MM.1S (cell line): ENCODE data around the gene RBMS2.

Experiments used
- DNase-seq: peaks from one replicate; pipeline ENCODE4 v3.0.0-alpha.2; 2015
- H2AFZ ChIP-seq: fragments of 300-600 bp; sonication (generic); 2 replicates; pipeline ENCODE4 v1.6.0; 2016; ENCODE audit warnings: antibody characterized with exemption, low read length
- H3F3A ChIP-seq: fragments of 300-600 bp; sonication (generic); 2 replicates; pipeline ENCODE4 v1.6.1; 2016; ENCODE audit warnings: mild to moderate bottlenecking, antibody characterized with exemption, low read length, moderate library complexity, mixed read lengths; ENCODE audit not compliant: insufficient read depth
- H3K27ac ChIP-seq: fragments of 300-600 bp; sonication (generic); 2 replicates; pipeline ENCODE4 v1.5.1; 2016; ENCODE audit warnings: mild to moderate bottlenecking, low read length
- H3K27me3 ChIP-seq: fragments of 300-600 bp; sonication (generic); replicated peaks from 2 replicates; pipeline ENCODE4 v1.6.0; 2016; ENCODE audit warnings: low read length; ENCODE audit not compliant: insufficient read depth
- H3K36me3 ChIP-seq: fragments of 300-600 bp; sonication (generic); replicated peaks from 2 replicates; pipeline ENCODE4 v1.6.1; 2016; ENCODE audit warnings: mild to moderate bottlenecking, low read length, mixed read lengths; ENCODE audit not compliant: insufficient read depth
- H3K4me1 ChIP-seq: fragments of 300-600 bp; sonication (generic); 2 replicates; pipeline ENCODE4 v1.6.1; 2016; ENCODE audit warnings: low read length, mixed read lengths
- H3K4me2 ChIP-seq: fragments of 300-600 bp; sonication (generic); 2 replicates; pipeline ENCODE4 v1.6.0; 2016; ENCODE audit warnings: low read depth, low read length
- H3K4me3 ChIP-seq: fragments of 300-600 bp; sonication (generic); 2 replicates; pipeline ENCODE4 v1.5.1; 2016; ENCODE audit warnings: low read length, mixed read lengths
- H3K79me2 ChIP-seq: fragments of 300-600 bp; sonication (generic); 2 replicates; pipeline ENCODE4 v1.6.1; 2016; ENCODE audit warnings: mixed run types, low read length, mixed read lengths
- H3K9ac ChIP-seq: fragments of 300-600 bp; sonication (generic); 2 replicates; pipeline ENCODE4 v1.6.1; 2016; ENCODE audit warnings: low read length, mixed read lengths
- H3K9me2 ChIP-seq: fragments of 300-600 bp; sonication (generic); replicated peaks from 2 replicates; pipeline ENCODE4 v1.6.1; 2016; ENCODE audit warnings: mild to moderate bottlenecking, low read length, mixed read lengths; ENCODE audit not compliant: insufficient read depth
- H3K9me3 ChIP-seq: fragments of 300-600 bp; sonication (generic); replicated peaks from 2 replicates; pipeline ENCODE4 v1.6.1; 2016; ENCODE audit warnings: mild to moderate bottlenecking, low read length, mixed read lengths; ENCODE audit not compliant: insufficient read depth
- H4K20me1 ChIP-seq: fragments of 300-600 bp; sonication (generic); 2 replicates; pipeline ENCODE4 v1.6.1; 2016; ENCODE audit warnings: mild to moderate bottlenecking, low read length, moderate library complexity, mixed read lengths; ENCODE audit not compliant: insufficient read depth
- CTCF ChIP-seq: fragments of 300-600 bp; sonication (generic); IDR thresholded peaks from 2 replicates; pipeline ENCODE4 v1.5.1; 2016; ENCODE audit warnings: antibody characterized with exemption, low read length, mixed read lengths
- EZH2 ChIP-seq: fragments of 300-600 bp; sonication (generic); optimal IDR thresholded peaks from 2 replicates; pipeline ENCODE3; 2017; ENCODE audit warnings: low read depth, mild to moderate bottlenecking, antibody characterized with exemption, low read length, mixed read lengths
- EZH2phosphoT487 ChIP-seq: fragments of 300-600 bp; sonication (generic); IDR thresholded peaks from 2 replicates; pipeline ENCODE4 v1.6.1; 2018; ENCODE audit warnings: antibody characterized with exemption, low read length

Gene RBMS2

GRCh38 chr12:56616244-56616643, 94.6 kb downstream of the RBMS2 start:
- no peak for DNase-seq
- Histone ChIP-seq H3K36me3 (peaks cover 20% of the 10 kb centered on the region), H3K79me2 (peaks cover 77% of the 10 kb centered on the region), H3K4me2 (no peak overlapping the region), H3F3A (no peaks in the 10 kb centered on the region; the same call in 1 of the 2 replicates), H3K27ac (no peak overlapping the region), H3K4me1 (no peaks in the 10 kb centered on the region), H4K20me1 (peaks cover 17% of the 10 kb centered on the region), H3K9ac (no peak overlapping the region), H3K27me3 (no peaks in the 10 kb centered on the region), H3K9me2 (no peaks in the 10 kb centered on the region), H2AFZ (no peak overlapping the region), H3K4me3 (no peak overlapping the region), H3K9me3 (no peaks in the 10 kb centered on the region)
- TF ChIP-seq EZH2, result no peak
- no peak for TF ChIP-seq CTCF
- TF ChIP-seq EZH2phosphoT487, result no peak

- TF ChIP-seq CTCF (no peak), EZH2phosphoT487 (no peak), EZH2 (no peak)
- Histone ChIP-seq H3K4me3 (no peak overlapping the region), H3K27ac (no peak overlapping the region), H3K9ac (no peak overlapping the region), H3F3A (no peaks in the 10 kb centered on the region; the same call in 1 of the 2 replicates), H3K27me3 (no peaks in the 10 kb centered on the region), H4K20me1 (peaks cover 17% of the 10 kb centered on the region), H3K79me2 (peaks cover 84% of the 10 kb centered on the region), H3K9me2 (no peaks in the 10 kb centered on the region), H3K4me1 (no peaks in the 10 kb centered on the region), H3K9me3 (no peaks in the 10 kb centered on the region), H3K4me2 (no peak overlapping the region), H3K36me3 (peaks cover 14% of the 10 kb centered on the region), H2AFZ (no peak overlapping the region)
- no peak for DNase-seq
Observed at GRCh38 chr12:56616925-56617324, 95.3 kb downstream of the RBMS2 start.

- peaks cover 4% of the 10 kb centered on the region; the same call in 1 of the 2 replicates for H3K4me1 ChIP-seq
- no peaks in the 10 kb centered on the region for H3K27me3 ChIP-seq
- peaks cover 100% of the 10 kb centered on the region for H3K79me2 ChIP-seq
- peaks cover 6% of the 10 kb centered on the region for H3K36me3 ChIP-seq
- H2AFZ ChIP-seq, result no peak overlapping the region
- H3K4me2 ChIP-seq, result no peak overlapping the region
- no peaks in the 10 kb centered on the region for H3K9me2 ChIP-seq
- TF ChIP-seq EZH2 (no peak), CTCF (no peak), EZH2phosphoT487 (no peak)
- no peaks in the 10 kb centered on the region for H3K9me3 ChIP-seq
- H3K27ac ChIP-seq, result no peak overlapping the region
- DNase-seq, result no peak
- no peak overlapping the region for H3K9ac ChIP-seq
- H3K4me3 ChIP-seq, result no peak overlapping the region
- H3F3A ChIP-seq, result no peaks in the 10 kb centered on the region; the same call in 1 of the 2 replicates
- H4K20me1 ChIP-seq, result peaks cover 45% of the 10 kb centered on the region
Observed at GRCh38 chr12:56622535-56622934, 100.9 kb downstream of the RBMS2 start.
